K562 (cell line): ENCODE measurements around the gene PUS10. TPM values are rescaled to one million over a fixed set of nuclear protein-coding genes. Genes with fewer than 3 reads are reported as not detected.

Experiments used
- ATAC-seq: fragments of 200-7000 bp; cut with Tn5 transposase; 3 replicates; pipeline ENCODE4 v1.9.1; 2020; ENCODE audit warnings: moderate library complexity
- BruUV-seq: library from RNA; stranded (reverse); fragments of 400-500 nt; replicated peaks from 2 replicates; lab custom pipeline; 2021; lab: Mats Ljungman, UMichigan
- CTCF ChIA-PET: fragments of 300-600 bp; formaldehyde crosslinking; extraction: SDS; loops from one replicate; lab custom pipeline; 2021; ENCODE audit warnings: low intra/inter-chr PET ratio; lab: Yijun Ruan, JAX
- POLR2A ChIA-PET: fragments of 300-600, 350-650 bp; sonication (Branson Sonifier 250); formaldehyde crosslinking; extraction: SDS; loops from one replicate; lab custom pipeline; 2021; ENCODE audit warnings: antibody characterized with exemption, inconsistent platforms; lab: Yijun Ruan, JAX
- DNase-seq, 4 experiments: peaks; one replicate each; pipeline versions ENCODE4 v3.0.0 to v3.0.0-alpha.2; 2011 to 2018; ENCODE audit warnings: low spot score in 3 of 4, mixed read lengths in 3 of 4; ENCODE audit errors: extremely low read depth in 1 of 4
- FAIRE-seq: peaks from 2 replicates; lab custom pipeline; 2011; peaks lifted over from hg19 to GRCh38; lab: Jason Lieb, UNC
- H2AFZ ChIP-seq: 2 replicates; pipeline ENCODE4 v1.6.0; 2011; ENCODE audit warnings: low read depth, low read length, control low read depth, inconsistent platforms
- H3K27ac ChIP-seq: fragments of 200-600 bp; 3 replicates; pipeline ENCODE4 v1.8.0; 2011; ENCODE audit warnings: low read depth, mild to moderate bottlenecking, control low read depth, inconsistent platforms, low read length, moderate library complexity, mixed read lengths; ENCODE audit errors: extremely low read depth
- H3K27me3 ChIP-seq, 2 experiments: fragments of 300-600 bp in 1 of 2; 2 replicates in 1 of 2; 3 replicates in 1 of 2; pipeline versions ENCODE4 v1.6.0 to v1.8.0; 2011; ENCODE audit warnings: inconsistent platforms in 2 of 2, low read length in 2 of 2, mild to moderate bottlenecking in 1 of 2, mixed read lengths in 1 of 2, moderate library complexity in 1 of 2; ENCODE audit not compliant: control insufficient read depth in 2 of 2, insufficient read depth in 2 of 2
- H3K36me3 ChIP-seq: fragments of 300-600 bp; 3 replicates; pipeline ENCODE4 v1.8.0; 2011; ENCODE audit warnings: mild to moderate bottlenecking, low read length, inconsistent platforms; ENCODE audit not compliant: control insufficient read depth, insufficient read depth
- H3K4me1 ChIP-seq, 2 experiments: fragments of 200-600 bp in 1 of 2; replicated peaks in 1 of 2; 2 replicates in 1 of 2; 3 replicates in 1 of 2; pipeline versions ENCODE4 v1.5.1 to v1.8.0; 2011; ENCODE audit warnings: inconsistent platforms in 2 of 2, low read length in 2 of 2, mild to moderate bottlenecking in 1 of 2, mixed read lengths in 1 of 2, moderate library complexity in 1 of 2; ENCODE audit not compliant: control insufficient read depth in 2 of 2, insufficient read depth in 2 of 2
- H3K4me2 ChIP-seq: 2 replicates; pipeline ENCODE4 v1.6.1; 2011; ENCODE audit warnings: low read length, control low read depth, inconsistent platforms, mixed read lengths; ENCODE audit not compliant: insufficient read depth
- H3K4me3 ChIP-seq: fragments of 200-600 bp; sonication (generic), shearing (Covaris generic); 2 replicates; pipeline ENCODE4 v1.5.1; 2016; ENCODE audit warnings: control low read depth, inconsistent platforms
- H3K79me2 ChIP-seq: fragments of 200-600 bp; 3 replicates; pipeline ENCODE4 v1.8.0; 2011; ENCODE audit warnings: low read length, inconsistent platforms; ENCODE audit not compliant: control insufficient read depth, insufficient read depth
- H3K9ac ChIP-seq, 2 experiments: 2 replicates each; pipeline versions ENCODE4 v1.6.0 to v1.6.1; 2011; ENCODE audit warnings: low read depth in 2 of 2, low read length in 2 of 2, control low read depth in 1 of 2, inconsistent platforms in 1 of 2, mild to moderate bottlenecking in 1 of 2, mixed read lengths in 1 of 2; ENCODE audit not compliant: insufficient read depth in 1 of 2
- H3K9me1 ChIP-seq: one replicate; pipeline ENCODE4 v1.6.0; 2011; ENCODE audit warnings: inconsistent platforms, mild to moderate bottlenecking, low read length, moderate library complexity; ENCODE audit not compliant: control insufficient read depth, insufficient read depth
- H3K9me3 ChIP-seq: replicated peaks from 2 replicates; pipeline ENCODE4 v1.5.1; 2011; ENCODE audit warnings: low read depth, low read length, inconsistent platforms; ENCODE audit not compliant: control insufficient read depth, insufficient read depth
- H4K20me1 ChIP-seq: replicated peaks from 2 replicates; pipeline ENCODE4 v1.6.1; 2011; ENCODE audit warnings: low read length, inconsistent platforms, mixed read lengths; ENCODE audit not compliant: control insufficient read depth, insufficient read depth
- BCLAF1 ChIP-seq, 2 experiments: fragments of 450-650 bp in 1 of 2; IDR thresholded peaks; 2 replicates each; pipeline ENCODE4 v1.6.1; 2011 to 2017; ENCODE audit warnings: low read depth in 2 of 2, antibody characterized with exemption in 1 of 2, borderline replicate concordance in 1 of 2, low read length in 1 of 2, mild to moderate bottlenecking in 1 of 2, mixed read lengths in 1 of 2; ENCODE audit not compliant: control insufficient read depth in 1 of 2
- BDP1 ChIP-seq: IDR thresholded peaks from 3 replicates; pipeline ENCODE4 v1.6.1; 2011; ENCODE audit not compliant: insufficient read length, insufficient read depth
- DNMT1 ChIP-seq: fragments of 450-650 bp; IDR thresholded peaks from 2 replicates; pipeline ENCODE4 v1.6.1; 2016; ENCODE audit warnings: antibody characterized with exemption, mild to moderate bottlenecking
- EWSR1 ChIP-seq: fragments of 450-650 bp; IDR thresholded peaks from 2 replicates; pipeline ENCODE4 v1.6.1; 2018; ENCODE audit warnings: borderline replicate concordance, mild to moderate bottlenecking, low read depth, moderate library complexity; ENCODE audit not compliant: partially characterized antibody
- GABPB2 ChIP-seq: fragments of 250-450 bp; sonication (Bioruptor Pico); conservative IDR thresholded peaks from 2 replicates; pipeline ENCODE4 v1.5.1; 2021; ENCODE audit warnings: mild to moderate bottlenecking
- GTF2F1 ChIP-seq: IDR thresholded peaks from 2 replicates; pipeline ENCODE4 v1.6.1; 2011; ENCODE audit warnings: low read depth, low read length, improper control_type of control experiment
- KAT7 ChIP-seq: sonication (generic); formaldehyde crosslinking; IDR thresholded peaks from 2 replicates; pipeline ENCODE4 v1.8.0; 2022; ENCODE audit warnings: missing genetic modification reagents, mild to moderate bottlenecking, borderline replicate concordance
- NCOR1 ChIP-seq: fragments of 450-650 bp; IDR thresholded peaks from 2 replicates; pipeline ENCODE4 v1.6.1; 2016; ENCODE audit warnings: mild to moderate bottlenecking, moderate library complexity
- POLR2B ChIP-seq: fragments of 450-650 bp; IDR thresholded peaks from 2 replicates; pipeline ENCODE4 v1.6.1; 2018; ENCODE audit warnings: low read depth; ENCODE audit not compliant: partially characterized antibody
- RCOR1 ChIP-seq, 2 experiments: IDR thresholded peaks; 2 replicates each; pipeline ENCODE4 v1.6.1; 2012; ENCODE audit warnings: low read depth in 2 of 2, low read length in 2 of 2, borderline replicate concordance in 1 of 2, improper control_type of control experiment in 1 of 2
- RFX5 ChIP-seq: IDR thresholded peaks from 2 replicates; pipeline ENCODE4 v1.6.1; 2011; ENCODE audit warnings: low read depth, mild to moderate bottlenecking, improper control_type of control experiment, low read length
- SNIP1 ChIP-seq: fragments of 450-650 bp; IDR thresholded peaks from 2 replicates; pipeline ENCODE4 v1.7.1; 2017; ENCODE audit warnings: low read depth, mild to moderate bottlenecking
- THRAP3 ChIP-seq: fragments of 450-650 bp; IDR thresholded peaks from 2 replicates; pipeline ENCODE4 v1.6.1; 2016; ENCODE audit warnings: mild to moderate bottlenecking, inconsistent platforms, borderline replicate concordance
- ZNF134 ChIP-seq: fragments of 250-450 bp; sonication (Bioruptor Pico); conservative IDR thresholded peaks from 2 replicates; pipeline ENCODE4 v1.4.0; 2020
- WGBS: fragments of 100-300 bp; shearing (Covaris generic); methylation state at CpG from one replicate; pipeline ENCODE4 v1.1.6; 2016; ENCODE audit warnings: low coverage, mixed read lengths; ENCODE audit not compliant: insufficient coverage; ENCODE audit errors: missing lambda C conversion rate; 5-methylcytosine and 5-hydroxymethylcytosine counted together
- in situ Hi-C: fragments of 300-500 bp; cut with MboI; formaldehyde crosslinking; loops from 4 replicates; pipeline ENCODE4 v1.15.0; 2018; ENCODE audit warnings: inconsistent platforms, mixed read lengths
- intact Hi-C: fragments of 100-400 bp; cut with micrococcal nuclease; formaldehyde crosslinking; loops from 2 replicates; pipeline ENCODE4 v1.14.2; 2022
- polyA plus RNA-seq, 8 experiments: library from polyadenylated mRNA; depleted of rRNA in 4 of 8; stranded (reverse) in 5 of 8; unstranded in 3 of 8; fragments of >200 nt; fragmentation: Nextera tagmentation in 2 of 8; fragmentation: Illumina TruSeq in 1 of 8; extraction: Ambion mirVana in 2 of 8; extraction: Trizol in 1 of 8; gene quantifications; 2 replicates each; pipeline versions ENCODE4 v1.2.1 to v1.2.3, GENCODE V29; 2011 to 2014; ENCODE audit warnings: inconsistent platforms in 1 of 8, missing spikeins in 1 of 8
- total RNA-seq, 7 experiments: library from RNA; depleted of rRNA in 6 of 7; stranded (reverse); fragments of >200 nt in 6 of 7; fragmentation: Illumina TruSeq in 2 of 7; extraction: Trizol in 2 of 7; gene quantifications; 2 replicates each; pipeline versions ENCODE4 v1.2.1 to v1.2.3, GENCODE V29; 2011 to 2021; ENCODE audit warnings: low replicate concordance in 1 of 7

PUS10 gene
- total and polyA plus RNA-seq, 9 of the 15 experiments (the other 6 are each of a cell fraction or from before 2014, with no cell fraction given): 5.0 to 10.7 (median 7.6) TPM

GRCh38 chr2:60958361-60958760 is 59.7 kb downstream of the PUS10 start:
- Histone ChIP-seq H2AFZ (no peak overlapping the region), H3K4me1 (no peaks in the 10 kb centered on the region; a peak in 1 of 5 replicates), H3K27ac (no peak overlapping the region), H4K20me1 (no peaks in the 10 kb centered on the region), H3K79me2 (no peaks in the 10 kb centered on the region), H3K9me1 (no peaks in the 10 kb centered on the region), H3K4me3 (no peak overlapping the region), H3K4me2 (no peak overlapping the region), H3K36me3 (peaks cover 3% of the 10 kb centered on the region; the same call in 1 of the 3 replicates), H3K9ac (no peak overlapping the region), H3K9me3 (no peaks in the 10 kb centered on the region), H3K27me3 (no peaks in the 10 kb centered on the region)
- POLR2A ChIA-PET: interaction anchor here (0.8 kb wide), 1 partner anchor 174 kb away, joined by 3 read pairs; no protein-coding TSS in a partner anchor
- 65% methylated on average over 3 of the region's 3 CpGs for WGBS
- DNase-seq: no peak
- no TSS peak for BruUV-seq
- no peak for ATAC-seq
- in situ Hi-C loops (no loop called here), intact Hi-C loops (no loop called here)
- no peak for TF ChIP-seq BCLAF1 (IDR thresholded peaks at IDR 0.05; ENCODE audit: borderline replicate concordance in 1 of 2, control insufficient read depth in 1 of 2, low read depth in 2 of 2, low read length in 1 of 2)
- no peak for TF ChIP-seq ZNF134
- TF ChIP-seq THRAP3: no peak
- no peak for TF ChIP-seq RCOR1 (IDR thresholded peaks at IDR 0.05; ENCODE audit: borderline replicate concordance in 1 of 2, low read depth in 2 of 2, low read length in 2 of 2)
- no peak for TF ChIP-seq EWSR1
- TF ChIP-seq RFX5: no peak
- TF ChIP-seq GABPB2 (CRISPR knock-in tag): no peak
- no peak for TF ChIP-seq KAT7 (CRISPR knock-in tag)
- TF ChIP-seq BDP1: no peak
- no peak for TF ChIP-seq DNMT1
- TF ChIP-seq NCOR1: no peak
- TF ChIP-seq GTF2F1: no peak
- no peak for TF ChIP-seq POLR2B
- no peak for TF ChIP-seq SNIP1
- FAIRE-seq: no peak
- CTCF ChIA-PET: no interaction called here
